Measurements from ENCODE around the gene CD1C.

- TF ChIP-seq CTCF (IDR thresholded peaks at IDR 0.05; ENCODE audit: borderline replicate concordance, extremely low read depth, low read length, poor library complexity, severe bottlenecking), result no peak
- no peak for TF ChIP-seq EZH2 (IDR thresholded peaks at IDR 0.05; ENCODE audit: borderline replicate concordance, low read depth, low read length, severe bottlenecking)
Observed at GRCh38 chr1:158327481-158327880, 37.8 kb downstream of the CD1C start.
